Measurements from ENCODE around the gene MAPKBP1.
A peak's percentile ranks its signal among the peaks of the same experiment; 100 is the strongest.
"Not testable (repeated sequence)": the region's sequence is repeated elsewhere in the genome, so short reads cannot be mapped to it uniquely, and the experiment has no call there.

Gene MAPKBP1

GRCh38 chr15:41774062-41774881, at the start of gene MAPKBP1:
MAPKBP1 (plus strand) TSS chr15:41774484; CDS start chr15:41775276, 792 bp downstream.
- DNase-seq (ENCODE audit: low read depth in 2 of 2), result peak; percentile 98 to 99

- DNase-seq (ENCODE audit: low read depth in 2 of 2), result no peak
Measured at GRCh38 chr15:41727143-41727542, 47.1 kb upstream of the MAPKBP1 start.

GRCh38 chr15:41728061-41728460, 46.2 kb upstream of the MAPKBP1 start:
- DNase-seq (ENCODE audit: low read depth in 2 of 2), result not testable (repeated sequence)

GRCh38 chr15:41730543-41730942, 43.7 kb upstream of the MAPKBP1 start:
- no peak for DNase-seq (ENCODE audit: low read depth in 2 of 2)

- DNase-seq (ENCODE audit: low read depth in 2 of 2), result no peak
Measured at GRCh38 chr15:41732483-41732882, 41.8 kb upstream of the MAPKBP1 start.

- no peak for DNase-seq (ENCODE audit: low read depth in 2 of 2)
Measured at GRCh38 chr15:41734079-41734478, 40.2 kb upstream of the MAPKBP1 start.

- DNase-seq (ENCODE audit: low read depth in 2 of 2), result no peak
Measured at GRCh38 chr15:41735046-41735445, 39.2 kb upstream of the MAPKBP1 start.

GRCh38 chr15:41735492-41735891, 38.8 kb upstream of the MAPKBP1 start:
- DNase-seq (ENCODE audit: low read depth in 2 of 2), result not testable (repeated sequence)

- DNase-seq (ENCODE audit: low read depth in 2 of 2), result no peak
Measured at GRCh38 chr15:41746802-41747201, 27.5 kb upstream of the MAPKBP1 start.

GRCh38 chr15:41756198-41756597, 18.1 kb upstream of the MAPKBP1 start:
- no peak for DNase-seq (ENCODE audit: low read depth in 2 of 2)

GRCh38 chr15:41772720-41773331, 1.5 kb upstream of the MAPKBP1 start:
- DNase-seq (ENCODE audit: low read depth in 2 of 2), result peak; percentile 19 to 32

- no peak for DNase-seq (ENCODE audit: low read depth in 2 of 2)
Measured at GRCh38 chr15:41773332-41773728, 954 bp upstream of the MAPKBP1 start.

- no peak for DNase-seq (ENCODE audit: low read depth in 2 of 2)
Measured at GRCh38 chr15:41773729-41774061, 589 bp upstream of the MAPKBP1 start.

- DNase-seq (ENCODE audit: low read depth in 2 of 2), result no peak
Measured at GRCh38 chr15:41774882-41775417, 666 bp downstream of the MAPKBP1 start.

- DNase-seq (ENCODE audit: low read depth in 2 of 2), result no peak
Measured at GRCh38 chr15:41775651-41776050, 1.4 kb downstream of the MAPKBP1 start.

GRCh38 chr15:41777421-41777973, 3.2 kb downstream of the MAPKBP1 start:
- DNase-seq (ENCODE audit: low read depth in 2 of 2), result no peak

GRCh38 chr15:41778521-41778920, 4.2 kb downstream of the MAPKBP1 start:
- DNase-seq (ENCODE audit: low read depth in 2 of 2), result no peak

GRCh38 chr15:41779662-41780157, 5.4 kb downstream of the MAPKBP1 start:
- DNase-seq (ENCODE audit: low read depth in 2 of 2), result no peak

GRCh38 chr15:41780266-41780665, 6.0 kb downstream of the MAPKBP1 start:
- DNase-seq (ENCODE audit: low read depth in 2 of 2), result no peak

- DNase-seq (ENCODE audit: low read depth in 2 of 2), result no peak
Measured at GRCh38 chr15:41780727-41781126, 6.4 kb downstream of the MAPKBP1 start.

- no peak for DNase-seq (ENCODE audit: low read depth in 2 of 2)
Measured at GRCh38 chr15:41782371-41783282, 8.3 kb downstream of the MAPKBP1 start.

GRCh38 chr15:41783296-41783695, 9.0 kb downstream of the MAPKBP1 start:
- DNase-seq (ENCODE audit: low read depth in 2 of 2), result no peak

Measured in stimulated activated CD8-positive, alpha-beta memory T cell treated with anti-CD3 and anti-CD28 coated beads, Interleukin-15, amount 100 ng/mL, for 48 hours (primary cell).